ENCODE measurements around the gene METTL22. TPM values are rescaled to one million over a fixed set of nuclear protein-coding genes. Genes with fewer than 3 reads are reported as not detected.

Gene METTL22
- total and polyA plus RNA-seq, 10 donors = 14.8 to 58.8 (median 41.8) TPM

DNA sequence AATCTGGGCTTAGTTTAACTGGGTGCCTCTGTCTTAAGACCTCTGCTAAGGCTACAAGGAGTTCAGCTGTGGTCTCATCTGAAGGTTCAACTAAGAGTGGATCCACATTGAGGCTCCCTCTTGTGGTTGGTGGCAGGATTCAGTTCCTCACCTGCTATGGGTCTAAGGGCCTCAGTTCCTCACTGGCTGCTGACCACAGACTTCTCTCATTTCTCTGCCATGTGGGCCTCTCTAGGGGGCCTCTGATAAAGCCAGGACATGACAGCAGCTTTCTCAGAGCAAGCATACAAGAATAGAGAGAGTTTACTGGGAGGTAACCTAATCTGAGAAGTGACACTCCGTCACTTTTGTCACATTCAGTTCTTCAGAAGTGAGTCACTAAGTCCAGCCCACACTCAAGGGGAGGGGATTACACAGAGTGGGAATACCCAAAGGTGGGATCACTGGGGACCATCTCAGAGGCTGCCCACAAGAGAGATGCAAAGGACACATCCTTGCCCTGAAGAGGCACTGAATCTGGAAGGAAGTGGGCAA is 33.8 kb downstream of the METTL22 start:
- intact Hi-C loops (cut with DNase I; ENCODE audit: low total_unique reads) = no loop called here
- Histone ChIP-seq H3K27me3 (replicated peaks in 1 of 7) (no peaks in the 10 kb centered on the region), H3K4me1 (no peaks in the 10 kb centered on the region), H3K9me3 (no peaks in the 10 kb centered on the region), H3K36me3 (peaks cover 0 to 8% (median 0%) of the 10 kb centered on the region in 6 donors), H3K4me3 (no peak overlapping the region), H3K27ac (no peak overlapping the region)
- TF ChIP-seq, protein P1, sequence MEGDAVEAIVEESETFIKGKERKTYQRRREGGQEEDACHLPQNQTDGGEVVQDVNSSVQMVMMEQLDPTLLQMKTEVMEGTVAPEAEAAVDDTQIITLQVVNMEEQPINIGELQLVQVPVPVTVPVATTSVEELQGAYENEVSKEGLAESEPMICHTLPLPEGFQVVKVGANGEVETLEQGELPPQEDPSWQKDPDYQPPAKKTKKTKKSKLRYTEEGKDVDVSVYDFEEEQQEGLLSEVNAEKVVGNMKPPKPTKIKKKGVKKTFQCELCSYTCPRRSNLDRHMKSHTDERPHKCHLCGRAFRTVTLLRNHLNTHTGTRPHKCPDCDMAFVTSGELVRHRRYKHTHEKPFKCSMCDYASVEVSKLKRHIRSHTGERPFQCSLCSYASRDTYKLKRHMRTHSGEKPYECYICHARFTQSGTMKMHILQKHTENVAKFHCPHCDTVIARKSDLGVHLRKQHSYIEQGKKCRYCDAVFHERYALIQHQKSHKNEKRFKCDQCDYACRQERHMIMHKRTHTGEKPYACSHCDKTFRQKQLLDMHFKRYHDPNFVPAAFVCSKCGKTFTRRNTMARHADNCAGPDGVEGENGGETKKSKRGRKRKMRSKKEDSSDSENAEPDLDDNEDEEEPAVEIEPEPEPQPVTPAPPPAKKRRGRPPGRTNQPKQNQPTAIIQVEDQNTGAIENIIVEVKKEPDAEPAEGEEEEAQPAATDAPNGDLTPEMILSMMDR (IDR thresholded peaks at IDR 0.05 in 8 of 11, conservative IDR thresholded peaks at IDR 0.05 in 3 of 11) = peak in 8 of 11 experiments; percentile 11 to 67 (median 45)
- no peak for TF ChIP-seq POLR2AphosphoS5 (IDR thresholded peaks at IDR 0.05)
- 74 to 85% (median 77%) methylated on average over 1 of the region's 1 CpG for WGBS, 5 donors
- peak; percentile 37 for DNase-seq

DNA sequence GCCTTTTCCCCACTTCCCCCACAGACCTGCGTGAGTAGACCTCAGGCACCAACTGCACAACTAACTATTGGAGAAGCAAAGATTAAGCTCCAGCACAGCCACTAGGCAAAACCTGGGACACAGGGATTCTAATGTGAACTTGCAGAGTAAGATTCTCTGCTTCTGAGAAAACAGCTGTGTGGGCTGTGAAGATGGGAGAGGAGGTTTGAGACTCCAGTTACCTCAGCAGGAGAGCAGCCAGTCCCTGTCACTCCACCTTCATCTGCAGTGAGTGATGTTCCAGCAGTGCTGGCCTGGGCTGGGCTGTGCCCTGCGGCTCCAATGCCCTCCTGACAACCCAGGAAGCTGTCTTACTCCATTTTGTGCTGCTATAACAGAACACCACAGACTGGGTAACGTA is 34.9 kb downstream of the METTL22 start:
- no peaks in the 10 kb centered on the region for H3K27me3 ChIP-seq (replicated peaks in 1 of 7)
- intact Hi-C loops (cut with DNase I; ENCODE audit: low total_unique reads) = no loop called here
- WGBS, 5 donors = 43 to 54% (median 46%) methylated on average over 3 of the region's 3 CpGs

DNA sequence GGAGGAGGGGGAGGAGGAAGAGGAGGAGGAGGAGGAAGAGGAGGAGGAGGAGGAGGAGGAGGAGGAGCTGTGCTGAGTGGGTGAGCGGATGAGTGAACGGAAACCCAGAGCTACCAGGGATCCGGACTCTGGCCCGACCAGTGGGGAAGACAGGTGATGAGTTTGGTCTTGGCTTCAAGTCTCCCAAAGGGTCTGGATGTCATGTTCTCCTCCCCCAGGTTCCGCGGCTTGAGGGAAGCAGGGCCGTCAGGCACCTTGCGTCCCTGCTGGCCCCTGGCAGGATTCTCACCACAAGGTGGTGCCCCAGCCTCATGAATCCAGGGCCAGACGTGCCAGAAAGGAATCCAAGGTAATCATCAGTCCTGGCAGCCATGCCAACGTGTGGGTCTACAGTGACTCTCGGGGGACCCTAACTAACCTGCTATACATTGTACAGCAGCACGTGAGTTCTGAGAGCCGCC is 39.4 kb downstream of the METTL22 start:
- Histone ChIP-seq H3K4me3 (no peak overlapping the region), H3K27me3 (replicated peaks in 1 of 7) (no peaks in the 10 kb centered on the region), H3K9me3 (no peaks in the 10 kb centered on the region), H3K36me3 (peaks cover 0 to 32% (median 16%) of the 10 kb centered on the region in 6 donors), H3K27ac (no peak overlapping the region), H3K4me1 (no peaks in the 10 kb centered on the region)
- peak; percentile 87 for DNase-seq
- TF ChIP-seq, protein P1 (IDR thresholded peaks at IDR 0.05 in 8 of 11, conservative IDR thresholded peaks at IDR 0.05 in 3 of 11) = peak; percentile 39 to 75 (median 66)
- TF ChIP-seq POLR2AphosphoS5 (IDR thresholded peaks at IDR 0.05) (no peak), POLR2A (IDR thresholded peaks at IDR 0.05) (no peak)
- WGBS, 5 donors = 30 to 43% (median 34%) methylated on average over 11 to 13 of the region's 13 CpGs
- intact Hi-C loops (cut with DNase I; ENCODE audit: low total_unique reads) = loop anchor here (5.0 kb wide), 1 partner anchor 221 kb away; the partner anchor contains the start of gene LITAFD

More for the DNA sequence above, 34.9 kb downstream of the METTL22 start:
- peaks cover 0 to 8% (median 0%) of the 10 kb centered on the region in 6 donors for H3K36me3 ChIP-seq
- H3K4me1 ChIP-seq = no peaks in the 10 kb centered on the region
- DNase-seq = peak; percentile 28
- TF ChIP-seq POLR2A (IDR thresholded peaks at IDR 0.05) (no peak), POLR2AphosphoS5 (IDR thresholded peaks at IDR 0.05) (no peak)
- TF ChIP-seq, protein P1 (IDR thresholded peaks at IDR 0.05 in 8 of 11, conservative IDR thresholded peaks at IDR 0.05 in 3 of 11) = no peak
- H3K27ac ChIP-seq = no peak overlapping the region
- H3K9me3 ChIP-seq = no peaks in the 10 kb centered on the region
- no peak overlapping the region for H3K4me3 ChIP-seq

DNA sequence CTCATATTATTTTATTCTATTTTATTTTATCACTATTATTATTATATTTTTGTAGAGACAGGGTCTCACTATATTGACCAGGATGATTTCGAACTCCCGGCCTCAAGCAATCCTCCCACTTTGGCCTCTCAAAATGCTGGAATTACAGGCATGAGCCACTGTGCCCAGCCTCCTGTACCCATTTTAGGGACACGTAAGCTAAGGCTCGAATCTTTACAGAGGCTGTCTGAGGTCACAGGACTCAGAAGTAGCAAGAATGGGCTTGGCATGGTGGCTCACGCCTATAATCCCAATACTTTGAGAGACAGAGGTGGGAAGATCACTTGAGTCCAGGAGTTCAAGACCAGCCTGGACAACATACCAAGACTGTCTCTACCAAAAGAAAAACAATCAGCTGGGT is 40.2 kb downstream of the METTL22 start:
- Histone ChIP-seq H3K9me3 (no peaks in the 10 kb centered on the region), H3K4me3 (no peak overlapping the region), H3K36me3 (peaks cover 0 to 40% (median 17%) of the 10 kb centered on the region in 6 donors), H3K27me3 (replicated peaks in 1 of 7) (no peaks in the 10 kb centered on the region), H3K4me1 (no peaks in the 10 kb centered on the region), H3K27ac (no peak overlapping the region)
- intact Hi-C loops (cut with DNase I; ENCODE audit: low total_unique reads) = loop anchor here (5.0 kb wide), 1 partner anchor 221 kb away; the partner anchor contains the start of gene LITAFD
- DNase-seq = peak; percentile 9
- 70 to 95% (median 82%) methylated on average over 5 of the region's 5 CpGs for WGBS, 5 donors
- TF ChIP-seq POLR2AphosphoS5 (IDR thresholded peaks at IDR 0.05) (no peak), POLR2A (IDR thresholded peaks at IDR 0.05) (no peak)
- TF ChIP-seq, protein P1 (IDR thresholded peaks at IDR 0.05 in 8 of 11, conservative IDR thresholded peaks at IDR 0.05 in 3 of 11) = no peak
